DND-41 (cell line): Measurements from ENCODE around the gene IFT122.
"Not testable (repeated sequence)": the region's sequence is repeated elsewhere in the genome, so short reads cannot be mapped to it uniquely, and the experiment has no call there.

Experiments used
- ATAC-seq: fragments of 200-7000 bp; cut with Tn5 transposase; 3 replicates; pipeline ENCODE4 v1.9.1; 2021; ENCODE audit warnings: low read depth; ENCODE audit not compliant: insufficient read depth
- DNase-seq: peaks from one replicate; pipeline ENCODE4 v3.0.0-alpha.2; 2020
- H2AFZ ChIP-seq: 2 replicates; pipeline ENCODE4 v1.6.0; 2012; ENCODE audit warnings: low read depth, low read length
- H3K27ac ChIP-seq: 2 replicates; pipeline ENCODE4 v1.5.1; 2012; ENCODE audit warnings: low read length, inconsistent platforms
- H3K27me3 ChIP-seq: fragments of 200-600 bp; sonication (generic); 2 replicates; pipeline ENCODE4 v1.6.0; 2012; ENCODE audit warnings: low read length, mild to moderate bottlenecking, inconsistent platforms; ENCODE audit not compliant: insufficient read depth, poor library complexity
- H3K36me3 ChIP-seq: 2 replicates; pipeline ENCODE4 v1.5.1; 2012; ENCODE audit warnings: low read length, inconsistent platforms; ENCODE audit not compliant: insufficient read depth
- H3K4me1 ChIP-seq: 2 replicates; pipeline ENCODE4 v1.5.1; 2012; ENCODE audit warnings: mild to moderate bottlenecking, low read length; ENCODE audit not compliant: insufficient read depth
- H3K4me2 ChIP-seq: 2 replicates; pipeline ENCODE4 v1.6.0; 2012; ENCODE audit warnings: mild to moderate bottlenecking, moderate library complexity, low read length, inconsistent platforms; ENCODE audit not compliant: insufficient read depth
- H3K4me3 ChIP-seq, 2 experiments: fragments of 200-600 bp in 1 of 2; shearing (Covaris generic) in 1 of 2; 2 replicates each; pipeline ENCODE4 v1.5.1; 2012 to 2016; ENCODE audit warnings: inconsistent platforms in 2 of 2, low read length in 2 of 2, mild to moderate bottlenecking in 2 of 2, low read depth in 1 of 2, moderate library complexity in 1 of 2
- H3K79me2 ChIP-seq: 2 replicates; pipeline ENCODE4 v1.6.0; 2012; ENCODE audit warnings: low read length, inconsistent platforms; ENCODE audit not compliant: insufficient read depth
- H3K9ac ChIP-seq: 2 replicates; pipeline ENCODE4 v1.6.0; 2012; ENCODE audit warnings: low read depth, mild to moderate bottlenecking, inconsistent platforms, low read length, moderate library complexity
- H3K9me3 ChIP-seq: 2 replicates; pipeline ENCODE4 v1.5.1; 2012; ENCODE audit warnings: low read length, moderate library complexity, mild to moderate bottlenecking, inconsistent platforms; ENCODE audit not compliant: insufficient read depth, severe bottlenecking
- H4K20me1 ChIP-seq: 2 replicates; pipeline ENCODE4 v1.6.0; 2012; ENCODE audit warnings: low read length; ENCODE audit not compliant: insufficient read depth
- CTCF ChIP-seq: IDR thresholded peaks from 2 replicates; pipeline ENCODE4 v1.5.1; 2012; ENCODE audit warnings: borderline replicate concordance, low read length, moderate library complexity, mild to moderate bottlenecking; ENCODE audit not compliant: poor library complexity, severe bottlenecking; ENCODE audit errors: extremely low read depth
- EZH2 ChIP-seq: IDR thresholded peaks from 3 replicates; pipeline ENCODE4 v1.6.1; 2012; ENCODE audit warnings: borderline replicate concordance, low read depth, mild to moderate bottlenecking, moderate library complexity, low read length, inconsistent platforms; ENCODE audit not compliant: severe bottlenecking

The IFT122 gene

GRCh38 chr3:129475863-129476262 lies 35.8 kb downstream of the IFT122 start:
- no peaks in the 10 kb centered on the region for H3K9me3 ChIP-seq
- H3K9ac ChIP-seq: no peak overlapping the region
- no peak overlapping the region for H3K4me3 ChIP-seq
- no peaks in the 10 kb centered on the region for H3K79me2 ChIP-seq
- no peak overlapping the region for H3K4me2 ChIP-seq
- ATAC-seq (no peak), DNase-seq (no peak)
- no peaks in the 10 kb centered on the region for H4K20me1 ChIP-seq
- no peak overlapping the region for H3K27ac ChIP-seq
- H2AFZ ChIP-seq: no peak overlapping the region
- H3K36me3 ChIP-seq: peaks cover 59% of the 10 kb centered on the region
- H3K27me3 ChIP-seq: no peaks in the 10 kb centered on the region
- TF ChIP-seq CTCF (no peak), EZH2 (no peak)
- no peaks in the 10 kb centered on the region for H3K4me1 ChIP-seq

- Histone ChIP-seq H3K27me3 (no peaks in the 10 kb centered on the region), H3K9me3 (no peaks in the 10 kb centered on the region), H3K27ac (no peak overlapping the region), H3K4me3 (no peak overlapping the region), H2AFZ (no peak overlapping the region), H4K20me1 (no peaks in the 10 kb centered on the region), H3K9ac (no peak overlapping the region), H3K79me2 (no peaks in the 10 kb centered on the region), H3K36me3 (peaks cover 59% of the 10 kb centered on the region), H3K4me2 (no peak overlapping the region), H3K4me1 (no peaks in the 10 kb centered on the region)
- TF ChIP-seq EZH2 (no peak), CTCF (no peak)
- no peak for DNase-seq
- no peak for ATAC-seq
Measured at GRCh38 chr3:129476586-129476985, 36.6 kb downstream of the IFT122 start.

DNA sequence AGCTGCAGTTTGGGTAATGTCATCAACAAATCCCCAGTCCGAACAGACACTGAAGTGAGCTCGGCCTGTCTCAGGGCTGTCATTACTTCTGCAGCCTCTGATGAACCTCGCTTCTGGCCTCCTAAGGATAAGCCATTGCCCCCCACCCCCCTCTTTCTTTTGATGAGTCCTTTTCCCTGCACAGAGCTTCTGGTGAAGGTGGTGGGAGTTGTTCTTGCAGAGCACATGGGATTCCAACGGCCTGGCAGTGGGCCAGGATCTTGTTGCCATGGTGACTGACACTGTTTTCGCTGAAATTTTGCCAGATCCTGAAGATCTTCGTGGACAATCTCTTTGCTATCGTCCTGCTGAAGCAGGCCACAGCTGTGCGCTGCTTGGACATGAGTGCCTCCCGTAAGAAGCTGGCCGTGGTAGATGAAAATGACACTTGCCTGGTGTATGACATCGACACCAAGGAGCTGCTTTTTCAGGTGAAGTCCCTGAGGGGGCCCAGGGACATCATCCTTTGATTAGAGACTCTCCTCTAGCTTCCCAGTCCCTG lies 41.3 kb downstream of the IFT122 start:
- H3K79me2 ChIP-seq, H3K27me3 ChIP-seq, H3K9me3 ChIP-seq, H3K9ac ChIP-seq, H3K27ac ChIP-seq, H3K4me3 ChIP-seq, DNase-seq, H4K20me1 ChIP-seq, H2AFZ ChIP-seq, H3K4me1 ChIP-seq, ATAC-seq, H3K4me2 ChIP-seq: not testable (repeated sequence)
- H3K36me3 ChIP-seq: peaks cover 76% of the 10 kb centered on the region

DNA sequence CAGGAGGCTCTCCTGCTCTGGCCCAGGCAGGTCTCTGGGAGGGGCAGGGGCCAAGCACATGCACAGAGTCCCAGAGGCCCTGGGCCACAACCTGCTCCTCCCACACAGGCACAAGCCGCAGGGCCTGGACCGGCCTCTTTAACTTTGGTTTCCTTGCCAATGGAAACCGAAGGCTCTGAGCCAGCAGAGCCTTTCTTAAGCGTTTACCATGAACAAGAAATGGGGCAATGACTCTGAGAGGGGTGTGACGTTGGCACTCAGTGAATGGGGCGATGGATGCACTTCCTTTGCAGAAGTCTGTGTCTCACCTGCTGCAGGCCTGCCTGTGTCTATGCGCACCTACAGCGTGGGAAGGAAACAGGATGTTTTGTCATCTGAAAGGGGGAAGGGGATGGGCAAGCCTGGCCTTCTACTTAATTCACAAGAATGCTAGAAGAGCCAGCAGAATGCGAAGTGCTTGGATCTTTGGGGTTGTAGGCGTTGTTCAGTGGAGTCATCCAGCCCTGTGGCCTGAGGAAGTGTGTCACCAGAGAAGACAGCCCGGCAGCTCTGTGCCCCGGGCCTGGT lies 41.8 kb downstream of the IFT122 start:
- no peak overlapping the region for H3K4me2 ChIP-seq
- ATAC-seq (no peak), DNase-seq (no peak)
- no peaks in the 10 kb centered on the region for H3K27me3 ChIP-seq
- H3K36me3 ChIP-seq: peaks cover 71% of the 10 kb centered on the region
- no peak overlapping the region for H3K27ac ChIP-seq
- no peaks in the 10 kb centered on the region for H3K9me3 ChIP-seq
- H3K79me2 ChIP-seq: no peaks in the 10 kb centered on the region
- H2AFZ ChIP-seq: no peak overlapping the region
- no peaks in the 10 kb centered on the region for H4K20me1 ChIP-seq
- no peaks in the 10 kb centered on the region for H3K4me1 ChIP-seq
- H3K9ac ChIP-seq: no peak overlapping the region
- H3K4me3 ChIP-seq: no peak overlapping the region
- TF ChIP-seq EZH2: no peak
- TF ChIP-seq CTCF: no peak
